DND-41 (cell line): ENCODE results near the gene TTYH1.

Source experiments
- ATAC-seq: fragments of 200-7000 bp; cut with Tn5 transposase; 3 replicates; pipeline ENCODE4 v1.9.1; 2021; ENCODE audit warnings: low read depth; ENCODE audit not compliant: insufficient read depth
- DNase-seq: peaks from one replicate; pipeline ENCODE4 v3.0.0-alpha.2; 2020
- H2AFZ ChIP-seq: 2 replicates; pipeline ENCODE4 v1.6.0; 2012; ENCODE audit warnings: low read depth, low read length
- H3K27ac ChIP-seq: 2 replicates; pipeline ENCODE4 v1.5.1; 2012; ENCODE audit warnings: low read length, inconsistent platforms
- H3K27me3 ChIP-seq: fragments of 200-600 bp; sonication (generic); 2 replicates; pipeline ENCODE4 v1.6.0; 2012; ENCODE audit warnings: low read length, mild to moderate bottlenecking, inconsistent platforms; ENCODE audit not compliant: insufficient read depth, poor library complexity
- H3K36me3 ChIP-seq: 2 replicates; pipeline ENCODE4 v1.5.1; 2012; ENCODE audit warnings: low read length, inconsistent platforms; ENCODE audit not compliant: insufficient read depth
- H3K4me1 ChIP-seq: 2 replicates; pipeline ENCODE4 v1.5.1; 2012; ENCODE audit warnings: mild to moderate bottlenecking, low read length; ENCODE audit not compliant: insufficient read depth
- H3K4me2 ChIP-seq: 2 replicates; pipeline ENCODE4 v1.6.0; 2012; ENCODE audit warnings: mild to moderate bottlenecking, moderate library complexity, low read length, inconsistent platforms; ENCODE audit not compliant: insufficient read depth
- H3K4me3 ChIP-seq, 2 experiments: fragments of 200-600 bp in 1 of 2; shearing (Covaris generic) in 1 of 2; 2 replicates each; pipeline ENCODE4 v1.5.1; 2012 to 2016; ENCODE audit warnings: inconsistent platforms in 2 of 2, low read length in 2 of 2, mild to moderate bottlenecking in 2 of 2, low read depth in 1 of 2, moderate library complexity in 1 of 2
- H3K79me2 ChIP-seq: 2 replicates; pipeline ENCODE4 v1.6.0; 2012; ENCODE audit warnings: low read length, inconsistent platforms; ENCODE audit not compliant: insufficient read depth
- H3K9ac ChIP-seq: 2 replicates; pipeline ENCODE4 v1.6.0; 2012; ENCODE audit warnings: low read depth, mild to moderate bottlenecking, inconsistent platforms, low read length, moderate library complexity
- H3K9me3 ChIP-seq: 2 replicates; pipeline ENCODE4 v1.5.1; 2012; ENCODE audit warnings: low read length, moderate library complexity, mild to moderate bottlenecking, inconsistent platforms; ENCODE audit not compliant: insufficient read depth, severe bottlenecking
- H4K20me1 ChIP-seq: 2 replicates; pipeline ENCODE4 v1.6.0; 2012; ENCODE audit warnings: low read length; ENCODE audit not compliant: insufficient read depth
- CTCF ChIP-seq: IDR thresholded peaks from 2 replicates; pipeline ENCODE4 v1.5.1; 2012; ENCODE audit warnings: borderline replicate concordance, low read length, moderate library complexity, mild to moderate bottlenecking; ENCODE audit not compliant: poor library complexity, severe bottlenecking; ENCODE audit errors: extremely low read depth
- EZH2 ChIP-seq: IDR thresholded peaks from 3 replicates; pipeline ENCODE4 v1.6.1; 2012; ENCODE audit warnings: borderline replicate concordance, low read depth, mild to moderate bottlenecking, moderate library complexity, low read length, inconsistent platforms; ENCODE audit not compliant: severe bottlenecking

Gene TTYH1

GRCh38 chr19:54400913-54401312, 14.4 kb upstream of the TTYH1 start:
- no peak overlapping the region for H3K4me3 ChIP-seq
- no peaks in the 10 kb centered on the region for H3K27me3 ChIP-seq
- no peak for ATAC-seq
- H3K4me1 ChIP-seq = no peaks in the 10 kb centered on the region
- no peaks in the 10 kb centered on the region for H3K79me2 ChIP-seq
- H4K20me1 ChIP-seq = no peaks in the 10 kb centered on the region
- H3K9ac ChIP-seq = no peak overlapping the region
- H3K36me3 ChIP-seq = no peaks in the 10 kb centered on the region
- no peak overlapping the region for H3K27ac ChIP-seq
- no peak overlapping the region for H2AFZ ChIP-seq
- H3K4me2 ChIP-seq = no peak overlapping the region
- TF ChIP-seq CTCF (no peak), EZH2 (no peak)
- no peak for DNase-seq
- H3K9me3 ChIP-seq = no peaks in the 10 kb centered on the region

GRCh38 chr19:54403054-54403453, 12.2 kb upstream of the TTYH1 start:
- ATAC-seq = no peak
- no peak for DNase-seq
- Histone ChIP-seq H3K9me3 (peaks cover 2% of the 10 kb centered on the region), H3K27ac (no peak overlapping the region), H2AFZ (no peak overlapping the region), H3K27me3 (no peaks in the 10 kb centered on the region), H3K79me2 (no peaks in the 10 kb centered on the region), H3K36me3 (no peaks in the 10 kb centered on the region), H3K4me3 (no peak overlapping the region), H3K4me1 (no peaks in the 10 kb centered on the region), H3K9ac (no peak overlapping the region), H4K20me1 (no peaks in the 10 kb centered on the region), H3K4me2 (no peak overlapping the region)
- TF ChIP-seq EZH2 = no peak
- TF ChIP-seq CTCF = no peak

GRCh38 chr19:54405628-54406027, 9.6 kb upstream of the TTYH1 start:
- Histone ChIP-seq H2AFZ (no peak overlapping the region), H3K4me1 (no peaks in the 10 kb centered on the region), H3K79me2 (no peaks in the 10 kb centered on the region), H3K4me3 (no peak overlapping the region), H3K36me3 (no peaks in the 10 kb centered on the region), H3K27me3 (no peaks in the 10 kb centered on the region), H3K27ac (no peak overlapping the region), H4K20me1 (no peaks in the 10 kb centered on the region), H3K9me3 (peaks cover 2% of the 10 kb centered on the region), H3K9ac (no peak overlapping the region), H3K4me2 (no peak overlapping the region)
- no peak for ATAC-seq
- DNase-seq = no peak
- TF ChIP-seq CTCF = no peak
- no peak for TF ChIP-seq EZH2

- no peak overlapping the region for H3K4me3 ChIP-seq
- no peaks in the 10 kb centered on the region for H3K79me2 ChIP-seq
- ATAC-seq (no peak), DNase-seq (no peak)
- H3K9me3 ChIP-seq = peaks cover 2% of the 10 kb centered on the region
- TF ChIP-seq EZH2 (no peak), CTCF (no peak)
- H3K4me1 ChIP-seq = no peaks in the 10 kb centered on the region
- no peak overlapping the region for H3K27ac ChIP-seq
- H3K36me3 ChIP-seq = no peaks in the 10 kb centered on the region
- H2AFZ ChIP-seq = no peak overlapping the region
- no peaks in the 10 kb centered on the region for H4K20me1 ChIP-seq
- H3K9ac ChIP-seq = no peak overlapping the region
- H3K4me2 ChIP-seq = no peak overlapping the region
- no peaks in the 10 kb centered on the region for H3K27me3 ChIP-seq
Measured at GRCh38 chr19:54407780-54408179, 7.5 kb upstream of the TTYH1 start.
